ENCODE results near the gene VGF. TPM values are rescaled to one million over a fixed set of nuclear protein-coding genes. Genes with fewer than 3 reads are reported as not detected.

Gene VGF
- total RNA-seq, 2 donors from 2014 or later, result 0.90 to 3.1 TPM

GRCh38 chr7:101185258-101185839 is 20.0 kb upstream of the VGF start:
- Histone ChIP-seq H3K4me3 (no peak overlapping the region), H3K4me1 (peaks cover 5% of the 10 kb centered on the region), H3K27me3 (peaks cover 10% of the 10 kb centered on the region), H3K9me3 (no peaks in the 10 kb centered on the region), H3K9ac (ENCODE audit: low read depth in 2 of 2, low read length in 2 of 2) (no peak overlapping the region), H3K36me3 (no peaks in the 10 kb centered on the region), H3K27ac (no peak overlapping the region)
- intact Hi-C loops (cut with DNase I), result no loop called here
- no peak for TF ChIP-seq CTCF (IDR thresholded peaks at IDR 0.05)
- no peak for DNase-seq

- H3K4me1 ChIP-seq, result peaks cover 4% of the 10 kb centered on the region
- intact Hi-C loops (cut with DNase I), result no loop called here
- DNase-seq, result no peak
- H3K27ac ChIP-seq, result no peak within 1 kb of the TSS
- no peaks in the 10 kb centered on the region for H3K9me3 ChIP-seq
- peaks cover 41% of the 10 kb centered on the region for H3K27me3 ChIP-seq
- no peak for TF ChIP-seq CTCF (IDR thresholded peaks at IDR 0.05)
- H3K36me3 ChIP-seq, result no peaks in the 10 kb centered on the region
- H3K4me3 ChIP-seq, result no peak within 1 kb of the TSS
- no peak within 1 kb of the TSS for H3K9ac ChIP-seq (ENCODE audit: low read depth in 2 of 2, low read length in 2 of 2)
Measured at GRCh38 chr7:101180130-101180755, 14.9 kb upstream of the VGF start, which contains the start of gene NAT16. Gene NAT16 (minus strand): TSS chr7:101180293. CDS start chr7:101174807, 5,486 bp downstream.

- H3K4me3 ChIP-seq, result no peak overlapping the region
- H3K27me3 ChIP-seq, result peaks cover 41% of the 10 kb centered on the region
- no peaks in the 10 kb centered on the region for H3K36me3 ChIP-seq
- no peaks in the 10 kb centered on the region for H3K9me3 ChIP-seq
- no peak for DNase-seq
- no peak overlapping the region for H3K9ac ChIP-seq (ENCODE audit: low read depth in 2 of 2, low read length in 2 of 2)
- no peak for TF ChIP-seq CTCF (IDR thresholded peaks at IDR 0.05)
- H3K27ac ChIP-seq, result no peak overlapping the region
- no peaks in the 10 kb centered on the region for H3K4me1 ChIP-seq
- intact Hi-C loops (cut with DNase I), result no loop called here
Measured at GRCh38 chr7:101179713-101180112, 14.3 kb upstream of the VGF start.

- H3K4me3 ChIP-seq, result no peak overlapping the region
- intact Hi-C loops (cut with DNase I), result no loop called here
- peaks cover 42% of the 10 kb centered on the region for H3K27me3 ChIP-seq
- H3K36me3 ChIP-seq, result no peaks in the 10 kb centered on the region
- no peaks in the 10 kb centered on the region for H3K4me1 ChIP-seq
- no peak overlapping the region for H3K9ac ChIP-seq (ENCODE audit: low read depth in 2 of 2, low read length in 2 of 2)
- no peak for TF ChIP-seq CTCF (IDR thresholded peaks at IDR 0.05)
- no peaks in the 10 kb centered on the region for H3K9me3 ChIP-seq
- no peak overlapping the region for H3K27ac ChIP-seq
- no peak for DNase-seq
Measured at GRCh38 chr7:101179117-101179516, 13.7 kb upstream of the VGF start.

- Histone ChIP-seq H3K4me1 (peaks cover 11% of the 10 kb centered on the region), H3K4me3 (no peak overlapping the region), H3K36me3 (no peaks in the 10 kb centered on the region), H3K27ac (no peak overlapping the region), H3K27me3 (peaks cover 57% of the 10 kb centered on the region), H3K9me3 (no peaks in the 10 kb centered on the region), H3K9ac (ENCODE audit: low read depth in 2 of 2, low read length in 2 of 2) (no peak overlapping the region)
- TF ChIP-seq CTCF (IDR thresholded peaks at IDR 0.05), result no peak
- intact Hi-C loops (cut with DNase I), result no loop called here
- DNase-seq, result no peak
Measured at GRCh38 chr7:101177644-101178043, 12.3 kb upstream of the VGF start.
